ENCODE data around the gene DRC7.

GRCh38 chr16:57739756-57740422 lies 45.3 kb downstream of the DRC7 start:
- TF ChIP-seq GATA2 (IDR thresholded peaks at IDR 0.05; ENCODE audit: low read depth, low read length), result no peak
- no peak for TF ChIP-seq GATA3 (IDR thresholded peaks at IDR 0.05; ENCODE audit: low read depth, low read length)

Data from SH-SY5Y (cell line).